HG03354 (cell line): Measurements from ENCODE around the gene SORBS1.

Experiments
- ATAC-seq: cut with Tn5 transposase; IDR thresholded peaks from one replicate; pipeline ENCODE4 v1.9.1; 2021; ENCODE audit warnings: mild to moderate bottlenecking; ENCODE audit not compliant: unreplicated experiment, poor library complexity, severe bottlenecking

Gene SORBS1

GRCh38 chr10:95520617-95521016 is 40.6 kb downstream of the SORBS1 start:
- ATAC-seq, result no peak

DNA sequence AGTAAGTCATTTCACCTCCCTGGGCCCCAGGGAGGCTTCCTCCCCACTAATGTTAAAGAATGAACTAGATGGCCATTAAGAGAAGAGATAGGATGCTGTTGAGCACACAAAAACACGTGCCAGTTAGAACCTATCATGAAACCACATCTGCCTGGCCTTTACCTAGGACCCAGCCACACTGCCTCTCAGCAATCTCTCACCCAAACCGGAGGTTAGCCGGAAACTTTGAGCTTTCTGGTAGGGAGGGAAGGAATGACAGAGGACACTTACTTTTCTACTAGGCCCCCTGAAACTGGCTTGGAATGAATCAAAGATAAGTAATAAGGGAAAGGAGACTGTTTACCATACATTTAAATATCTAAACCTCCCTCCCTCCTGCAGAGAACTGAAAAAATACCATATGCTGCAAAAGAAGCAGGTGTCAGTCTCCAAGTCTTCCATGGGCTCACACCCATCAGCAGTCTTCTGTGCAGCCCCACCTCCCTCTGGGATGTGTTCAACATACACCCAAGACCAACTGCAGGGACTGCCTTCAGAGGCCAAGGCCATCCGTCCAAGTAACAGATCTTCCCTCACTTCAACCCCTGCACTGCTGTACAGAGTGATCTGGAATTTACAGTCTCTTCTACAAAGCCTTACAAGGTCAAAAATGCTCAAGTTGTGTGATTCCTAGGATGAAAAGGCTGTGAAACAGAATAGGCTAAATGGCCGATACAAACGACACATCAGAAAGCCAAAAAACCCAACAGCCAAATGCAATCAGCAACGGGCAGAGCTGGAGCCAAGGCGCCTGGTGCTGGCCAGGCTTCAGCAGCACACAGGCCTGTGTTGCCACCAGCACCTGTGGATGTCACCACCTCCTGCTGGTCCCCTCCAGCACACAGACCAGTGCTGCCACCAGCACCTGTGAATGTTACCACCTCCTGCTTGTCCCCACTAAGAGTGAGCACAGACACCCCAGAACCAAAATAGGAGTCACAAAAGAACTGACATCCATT is 42.4 kb downstream of the SORBS1 start:
- no peak for ATAC-seq

DNA sequence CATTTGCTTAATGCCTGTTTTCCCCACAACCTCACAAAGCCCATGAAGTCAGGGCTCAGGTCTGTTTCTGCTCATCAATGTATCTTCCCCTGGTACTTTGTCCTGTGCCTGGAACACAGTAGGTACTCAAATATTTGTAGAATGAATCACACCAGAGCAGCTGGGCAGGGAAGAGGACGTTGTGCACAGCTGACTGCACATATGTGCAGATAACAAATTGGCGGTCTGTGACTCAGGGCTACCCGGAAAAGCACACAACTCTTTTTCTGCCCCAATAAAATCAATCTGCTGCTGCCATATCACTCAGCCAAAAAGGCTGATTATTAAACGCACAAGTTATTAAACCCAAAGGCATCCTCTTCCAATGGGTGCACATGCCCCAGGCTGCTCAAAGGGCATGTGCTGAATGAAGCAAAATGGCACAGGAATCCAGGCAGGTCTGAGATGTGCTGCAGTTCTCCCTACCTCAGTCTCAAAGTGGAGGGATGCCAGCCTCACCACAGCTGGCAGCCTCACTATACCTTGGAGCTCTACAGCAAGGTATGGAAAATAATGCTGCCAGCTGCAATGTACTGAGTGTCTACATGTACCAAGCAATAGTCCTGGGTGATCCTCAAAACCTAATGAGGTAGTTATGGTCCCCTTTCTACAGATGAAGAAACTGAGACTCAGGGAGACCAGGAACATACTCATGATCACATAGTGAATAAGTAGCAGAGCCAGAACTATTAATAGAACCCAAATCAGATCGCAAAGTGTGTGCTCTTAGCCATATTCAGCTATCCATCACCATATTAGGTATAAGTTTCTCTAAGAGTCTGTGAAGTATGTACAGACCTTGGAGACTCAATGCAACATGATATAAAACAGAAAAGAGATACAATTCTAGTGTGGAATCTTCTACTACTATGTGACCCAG is 43.4 kb downstream of the SORBS1 start:
- ATAC-seq, result no peak

- no peak for ATAC-seq
These were observed 44.3 kb downstream of the SORBS1 start for GRCh38 chr10:95516774-95517373.

DNA sequence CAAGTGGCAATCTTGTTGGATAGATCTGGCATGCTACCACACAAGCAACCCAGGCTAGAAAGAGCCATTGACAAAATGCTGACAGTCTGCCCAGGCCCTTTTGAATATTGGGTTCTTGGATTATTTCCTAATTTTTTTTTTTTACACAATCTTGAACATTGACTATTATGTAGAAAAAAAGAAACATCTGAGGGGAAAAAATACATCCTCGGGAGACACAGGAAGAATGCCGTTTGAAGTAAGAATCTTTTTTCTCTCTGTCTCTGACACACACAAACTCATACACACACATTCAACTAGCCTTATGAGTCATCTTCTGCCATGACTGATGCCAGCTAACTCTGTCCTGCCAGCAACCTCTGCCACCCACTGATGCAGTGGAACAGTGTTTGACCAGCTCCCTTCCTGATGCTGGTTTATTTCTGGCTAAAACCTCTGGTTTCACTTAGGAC is 47.2 kb downstream of the SORBS1 start:
- ATAC-seq, result no peak

DNA sequence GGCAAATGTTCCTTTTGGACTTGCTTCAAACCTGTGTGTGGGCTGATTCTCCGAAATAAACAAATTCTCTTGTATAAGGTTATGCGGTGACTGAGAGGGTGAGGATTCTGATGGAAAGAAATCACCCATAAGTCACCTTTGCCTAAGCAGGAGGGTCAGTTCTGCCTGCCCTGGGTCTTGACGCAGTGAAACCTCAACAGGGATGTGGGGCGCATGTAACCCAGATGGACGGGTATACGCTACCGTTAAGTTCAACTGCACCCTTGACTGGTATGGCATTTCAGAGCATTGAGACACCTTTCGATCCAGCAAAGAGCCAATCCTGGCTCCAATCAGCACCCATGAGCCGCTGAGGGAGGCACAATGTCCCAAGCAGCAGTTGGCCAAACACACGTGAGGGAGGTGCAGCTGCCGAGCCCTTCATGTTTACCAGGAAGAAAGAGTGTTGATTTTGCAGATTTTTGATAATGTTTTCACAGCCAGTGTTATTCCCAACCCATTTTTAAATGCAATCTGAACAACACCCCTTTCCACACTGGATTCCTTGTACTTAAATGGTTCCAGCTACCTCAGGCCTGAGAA is 48.1 kb downstream of the SORBS1 start:
- no peak for ATAC-seq

GRCh38 chr10:95511314-95511713 is 49.9 kb downstream of the SORBS1 start:
- no peak for ATAC-seq

DNA sequence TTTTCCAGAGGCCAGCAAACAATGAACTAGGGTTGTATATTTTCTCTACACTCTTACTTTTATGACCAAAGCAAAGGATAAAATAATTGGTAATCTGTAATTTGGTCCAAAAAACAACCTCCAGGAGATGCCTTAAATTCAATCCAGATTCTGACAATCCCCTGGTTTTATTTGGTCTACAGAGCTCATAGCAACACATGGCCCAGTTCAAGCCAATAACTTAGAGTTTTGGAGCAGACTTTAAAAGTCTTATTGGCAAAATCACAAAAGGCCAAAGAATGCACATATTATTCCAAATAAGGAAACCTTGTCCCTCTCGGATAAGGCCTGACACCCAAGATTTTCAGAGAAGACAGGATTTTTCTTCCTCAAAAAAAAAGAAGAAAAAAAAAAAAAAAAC is 51.9 kb downstream of the SORBS1 start:
- no peak for ATAC-seq

- no peak for ATAC-seq
These were observed 52.4 kb downstream of the SORBS1 start for GRCh38 chr10:95508730-95509129.

DNA sequence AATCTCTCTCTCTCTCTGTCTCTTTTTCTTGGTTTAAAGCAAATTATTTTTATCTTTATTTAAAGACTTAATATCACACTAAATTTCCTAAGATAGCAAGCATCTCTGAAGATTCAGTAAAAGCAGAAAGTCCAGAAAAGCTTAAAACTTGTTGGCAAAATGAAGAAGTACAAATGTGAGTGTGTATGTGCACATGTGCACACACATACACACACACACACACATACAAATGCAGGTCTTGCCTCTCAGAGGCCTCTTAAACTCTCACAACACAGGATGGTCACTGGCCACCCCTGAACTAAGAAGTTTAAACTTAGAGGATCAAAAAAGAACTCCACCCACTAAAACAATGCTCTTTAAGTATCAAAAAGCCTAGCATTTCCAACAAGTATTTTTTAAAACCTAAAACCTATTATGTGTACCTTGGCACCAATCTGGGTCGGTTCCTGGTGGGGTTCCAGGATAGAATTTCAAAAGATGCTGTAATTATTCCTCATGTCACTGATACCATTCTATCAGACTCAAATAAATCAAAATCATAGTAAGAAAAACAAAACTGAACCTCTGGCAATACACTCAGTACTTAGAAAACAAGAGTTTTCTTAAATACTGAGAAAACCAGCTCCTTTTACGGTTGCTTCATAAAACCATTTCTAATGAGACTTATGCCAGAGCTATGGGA is 55.0 kb downstream of the SORBS1 start:
- ATAC-seq, result no peak

DNA sequence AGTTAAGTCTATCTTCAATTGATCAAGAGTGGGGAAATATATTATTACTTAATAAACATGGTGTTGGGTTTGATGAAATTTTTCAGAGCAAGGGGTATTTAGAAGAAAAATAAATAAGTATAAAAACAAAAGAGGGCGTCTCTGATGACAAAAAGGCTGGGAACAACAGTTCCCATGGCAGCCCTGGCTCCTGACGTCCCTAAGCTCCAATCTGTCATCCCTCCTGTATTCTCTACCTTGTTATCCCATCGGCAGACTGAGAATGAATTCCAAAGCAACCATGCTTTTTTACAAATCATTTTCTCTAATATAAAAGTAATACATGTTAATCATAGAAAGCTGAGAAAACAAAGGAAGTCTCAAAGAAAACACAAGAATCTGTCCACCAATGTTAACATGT is 55.5 kb downstream of the SORBS1 start:
- ATAC-seq, result no peak

GRCh38 chr10:95505084-95505610 is 56.0 kb downstream of the SORBS1 start:
- ATAC-seq, result no peak

DNA sequence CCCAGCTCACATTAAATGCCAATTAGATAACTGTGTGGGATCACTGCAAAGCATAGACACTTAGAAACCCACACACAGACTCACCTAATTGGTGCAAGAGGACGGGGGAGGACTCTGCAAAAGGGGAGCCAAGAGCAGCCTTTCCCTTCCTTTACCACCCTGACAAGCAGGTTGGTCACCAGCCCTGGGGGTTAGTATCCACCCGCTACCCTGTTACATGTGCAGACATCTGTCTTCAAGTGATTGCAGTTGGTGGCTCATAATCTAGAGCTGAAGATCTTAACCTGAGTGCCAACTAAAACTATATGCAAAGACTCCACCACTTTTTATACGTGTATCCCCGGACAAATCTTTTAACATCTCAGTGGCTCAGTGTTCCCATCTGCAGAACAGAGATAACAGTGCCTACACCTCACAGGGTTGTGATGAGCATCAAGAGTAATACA is 56.9 kb downstream of the SORBS1 start:
- no peak for ATAC-seq

- no peak for ATAC-seq
These were observed 57.6 kb downstream of the SORBS1 start for GRCh38 chr10:95503526-95503925.

GRCh38 chr10:95503001-95503400 is 58.2 kb downstream of the SORBS1 start:
- no peak for ATAC-seq

- no peak for ATAC-seq
These were observed 58.8 kb downstream of the SORBS1 start for GRCh38 chr10:95502377-95502776.

- no peak for ATAC-seq
These were observed 59.7 kb downstream of the SORBS1 start for GRCh38 chr10:95501203-95502094.

DNA sequence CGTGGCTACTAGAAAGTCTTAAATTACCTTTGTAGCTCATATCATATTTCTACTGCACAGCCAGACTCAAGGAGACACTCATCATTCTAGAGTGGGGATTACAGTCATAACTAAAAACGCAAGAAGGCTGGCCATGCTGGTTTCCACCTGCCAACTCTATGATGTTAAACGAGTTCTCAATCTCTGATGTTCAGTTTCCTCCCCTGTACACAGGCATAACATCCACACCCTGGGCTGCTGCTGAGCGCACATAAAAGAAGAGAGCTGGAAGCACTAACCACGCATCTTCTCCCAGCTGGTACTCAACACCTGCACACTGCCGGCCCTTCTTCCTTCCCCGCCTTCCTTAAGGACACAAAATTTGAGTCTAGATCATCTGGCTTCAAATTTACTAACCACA is 60.5 kb downstream of the SORBS1 start:
- no peak for ATAC-seq
